ENCODE results near the gene CSNK2A2. TPM values are rescaled to one million over a fixed set of nuclear protein-coding genes. Genes with fewer than 3 reads are reported as not detected.

The CSNK2A2 gene
- total and polyA plus RNA-seq, 10 of the 15 experiments (the other 5 are each of a cell fraction or from before 2014, with no cell fraction given), result 17.4 to 79.1 (median 29.4) TPM

- in situ Hi-C loops (cut with MboI) (no loop called here), intact Hi-C loops (cut with micrococcal nuclease; ENCODE audit: unreplicated experiment) (no loop called here)
- peaks cover 3% of the 10 kb centered on the region; the same call in 1 of the 2 replicates for H3K4me1 ChIP-seq (ENCODE audit: control insufficient read depth, insufficient read depth, low read length)
- DNase-seq (ENCODE audit: low read depth, low spot score), result no peak
- H2AFZ ChIP-seq (ENCODE audit: control insufficient read depth, low read depth, low read length), result no peak overlapping the region
- TF ChIP-seq SMAD5 (IDR thresholded peaks at IDR 0.05; ENCODE audit: low read depth) (no peak), USF1 (IDR thresholded peaks at IDR 0.05; ENCODE audit: borderline replicate concordance, extremely low read length, insufficient read depth, low read depth, low read length) (no peak), YBX1 (IDR thresholded peaks at IDR 0.05) (no peak), CBX5 (IDR thresholded peaks at IDR 0.05; ENCODE audit: low read depth) (no peak), MEF2B (IDR thresholded peaks at IDR 0.05; ENCODE audit: partially characterized antibody, poor library complexity, severe bottlenecking) (no peak), CBFB (IDR thresholded peaks at IDR 0.05; ENCODE audit: low read depth) (no peak), HDAC6 (IDR thresholded peaks at IDR 0.05; ENCODE audit: unreplicated experiment) (no peak)
- no peak for FAIRE-seq
- ChIA-PET CTCF (interaction anchor here (0.6 to 3.5 kb wide), 8 partner anchors 10 to 167 kb away, joined by 3 to 28 read pairs (median 5); partner anchors contain the start of gene CFAP20), POLR2A (interaction anchor here (1.1 to 1.6 kb wide), 4 partner anchors 10 to 48 kb away, joined by 3 to 4 read pairs (median 3); partner anchors contain the start of gene CFAP20), RAD21 (ENCODE audit: unreplicated experiment) (interaction anchor here (0.8 to 4.0 kb wide), 6 partner anchors 9 to 85 kb away, joined by 3 to 24 read pairs (median 4); no protein-coding TSS in a partner anchor), SMC1A (ENCODE audit: uncharacterized antibody, unreplicated experiment) (interaction anchor here (1.1 to 2.7 kb wide), 5 partner anchors 9 to 52 kb away, joined by 3 to 25 read pairs (median 3); no protein-coding TSS in a partner anchor)
- no peak overlapping the region for H3K27ac ChIP-seq (ENCODE audit: control insufficient read depth, insufficient read depth)
- no TSS peak for BruUV-seq (replicated peaks)
- H3K79me2 ChIP-seq (ENCODE audit: control insufficient read depth, insufficient read depth, low read length), result no peaks in the 10 kb centered on the region
- no peak for ATAC-seq
- H3K9me3 ChIP-seq (replicated peaks; ENCODE audit: control insufficient read depth, insufficient read depth, low read length), result no peaks in the 10 kb centered on the region
- no peaks in the 10 kb centered on the region for H4K20me1 ChIP-seq (ENCODE audit: control insufficient read depth, insufficient read depth)
- H3K36me3 ChIP-seq (ENCODE audit: control insufficient read depth in 2 of 2, insufficient read depth in 2 of 2, low read length in 1 of 2), result peaks cover 0 to 5% of the 10 kb centered on the region in 2 experiments; a peak in 3 of 4 replicates
- H3K27me3 ChIP-seq (replicated peaks in 1 of 2; ENCODE audit: control insufficient read depth in 2 of 2, insufficient read depth in 2 of 2, low read length in 1 of 2), result no peaks in the 10 kb centered on the region
- no peak overlapping the region for H3K4me2 ChIP-seq (ENCODE audit: control insufficient read depth, insufficient read depth)
- no peak overlapping the region for H3K9ac ChIP-seq (ENCODE audit: control insufficient read depth, insufficient read depth, low read length)
- no peak overlapping the region for H3K4me3 ChIP-seq
- WGBS (ENCODE audit: insufficient coverage, insufficient replicate concordance, low lambda C conversion rate, missing lambda C conversion rate), result 97% methylated on average over 2 of the region's 2 CpGs
Observed at GRCh38 chr16:58109881-58110280, 88.0 kb downstream of the CSNK2A2 start.

Measured in GM12878 (cell line).